PC-9 (cell line): ENCODE results near the gene PRSS21. TPM values are rescaled to one million over a fixed set of nuclear protein-coding genes. Genes with fewer than 3 reads are reported as not detected.

ENCODE experiments used
- BruUV-seq: library from RNA; stranded (reverse); fragments of 400-500 nt; replicated peaks from 2 replicates; lab custom pipeline; 2021; lab: Mats Ljungman, UMichigan
- CTCF ChIA-PET: fragments of 300-600 bp; sonication (Branson Sonifier 250); formaldehyde crosslinking; loops from one replicate; lab custom pipeline; 2022; ENCODE audit warnings: antibody characterized with exemption; lab: Charles Lee
- POLR2A ChIA-PET: fragments of 300-600 bp; sonication (Branson Sonifier 250); formaldehyde crosslinking; loops from one replicate; lab custom pipeline; 2022; ENCODE audit warnings: antibody characterized with exemption; ENCODE audit not compliant: unreplicated experiment; lab: Charles Lee
- DNase-seq, 2 experiments: peaks; one replicate each; pipeline versions ENCODE4 v3.0.0 to v3.0.0-alpha.2; 2015 to 2022; ENCODE audit warnings: mixed read lengths in 1 of 2
- H2AFZ ChIP-seq: fragments of 200-600 bp; sonication (generic); 2 replicates; pipeline ENCODE4 v1.8.1; 2017; ENCODE audit warnings: antibody characterized with exemption
- H3F3A ChIP-seq: fragments of 200-600 bp; sonication (generic); 2 replicates; pipeline ENCODE4 v1.8.1; 2017; ENCODE audit warnings: antibody characterized with exemption, mild to moderate bottlenecking, low read depth; ENCODE audit not compliant: insufficient read depth
- H3K27ac ChIP-seq: fragments of 200-600 bp; sonication (generic); 2 replicates; pipeline ENCODE4 v1.6.1; 2016; ENCODE audit warnings: mixed run types
- H3K27me3 ChIP-seq: fragments of 200-600 bp; sonication (generic); 2 replicates; pipeline ENCODE4 v1.6.1; 2016; ENCODE audit warnings: low read depth, mixed run types; ENCODE audit not compliant: insufficient read depth
- H3K36me3 ChIP-seq: fragments of 200-600 bp; sonication (generic); 2 replicates; pipeline ENCODE4 v1.6.1; 2016; ENCODE audit warnings: low read depth, mixed run types
- H3K4me1 ChIP-seq: fragments of 200-600 bp; sonication (generic); replicated peaks from 2 replicates; pipeline ENCODE4 v1.6.1; 2016; ENCODE audit warnings: mixed run types; ENCODE audit not compliant: insufficient read depth
- H3K4me2 ChIP-seq: fragments of 200-600 bp; sonication (generic); 2 replicates; pipeline ENCODE4 v1.6.1; 2017; ENCODE audit warnings: mixed run types
- H3K4me3 ChIP-seq: fragments of 200-600 bp; sonication (generic); 2 replicates; pipeline ENCODE4 v1.6.1; 2016; ENCODE audit warnings: mixed run types
- H3K79me2 ChIP-seq: fragments of 200-600 bp; sonication (generic); 2 replicates; pipeline ENCODE4 v1.6.1; 2017; ENCODE audit warnings: low read depth, mixed run types
- H3K9me2 ChIP-seq: fragments of 200-600 bp; sonication (generic); 2 replicates; pipeline ENCODE4 v1.8.1; 2017; ENCODE audit warnings: mild to moderate bottlenecking; ENCODE audit not compliant: insufficient read depth
- H3K9me3 ChIP-seq: fragments of 200-600 bp; sonication (generic); 2 replicates; pipeline ENCODE4 v1.8.1; 2016; ENCODE audit warnings: low read depth; ENCODE audit not compliant: insufficient read depth
- H4K20me1 ChIP-seq: fragments of 200-600 bp; sonication (generic); 2 replicates; pipeline ENCODE4 v1.8.1; 2017; ENCODE audit not compliant: insufficient read depth
- EZH2 ChIP-seq: fragments of 200-600 bp; sonication (generic); IDR thresholded peaks from 2 replicates; pipeline ENCODE4 v1.8.0; 2017; ENCODE audit warnings: antibody characterized with exemption, low read depth
- intact Hi-C: fragments of 100-400 bp; cut with micrococcal nuclease; formaldehyde crosslinking; loops from one replicate; pipeline ENCODE4 v1.10.0; 2022; ENCODE audit not compliant: unreplicated experiment
- total RNA-seq: library from RNA; stranded (reverse); gene quantifications from 2 replicates; pipeline ENCODE4 v1.2.3, GENCODE V29; 2021
- TF ChIP-seq, protein P1 (sequence below): fragments of 200-600 bp; sonication (generic); conservative IDR thresholded peaks from 2 replicates; pipeline ENCODE4 v1.6.1; 2017; ENCODE audit warnings: mixed run types, antibody characterized with exemption, mild to moderate bottlenecking, moderate library complexity

PRSS21 gene
- total RNA-seq, 1 experiment from 2014 or later: 61.2 TPM

DNA sequence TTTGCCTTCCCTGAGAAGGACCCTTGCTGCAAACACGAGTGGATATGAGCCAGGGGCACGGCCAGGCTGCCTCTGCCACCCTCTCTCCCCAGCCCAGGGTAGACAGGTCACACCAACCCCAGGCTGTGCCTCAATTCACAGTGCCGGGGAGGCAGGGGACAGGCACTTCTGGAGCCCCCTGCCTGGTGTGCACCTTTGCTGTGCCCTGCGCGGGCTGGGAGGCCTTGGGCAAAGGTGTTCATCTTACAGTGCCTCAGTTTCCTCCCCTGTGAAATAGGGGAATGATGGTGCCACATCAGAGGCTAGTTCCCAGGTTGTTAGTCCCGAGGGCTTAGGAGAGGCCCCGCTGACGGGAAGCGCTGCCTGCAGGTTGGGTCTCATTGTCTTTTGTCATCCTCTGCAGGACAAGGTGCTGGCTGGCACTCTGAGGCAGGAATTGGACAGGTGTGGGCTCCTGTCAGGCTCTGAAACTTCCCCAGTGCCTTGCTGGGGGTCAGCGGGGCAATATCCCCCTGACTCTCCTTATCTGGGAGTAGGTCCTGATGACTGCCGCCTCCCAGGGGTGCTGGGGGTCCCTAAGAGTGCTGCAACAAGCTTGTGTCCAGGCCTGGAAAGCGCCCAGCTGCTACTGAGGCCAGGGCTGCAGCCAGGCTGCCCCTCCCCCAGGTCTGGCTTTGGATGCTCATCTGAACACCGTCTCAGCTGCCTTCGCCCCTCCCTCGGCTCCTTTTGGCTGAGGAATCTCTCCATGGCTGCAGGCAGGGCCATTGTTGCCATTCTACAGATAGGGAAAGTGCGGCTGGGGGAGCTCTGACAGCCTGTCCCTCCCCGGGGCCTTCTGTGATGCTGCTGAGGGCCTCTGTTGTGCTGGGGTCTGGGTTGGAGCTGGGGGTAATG is 3.1 kb downstream of the PRSS21 start:
- Histone ChIP-seq H3K4me3 (no peak overlapping the region), H3K9me2 (no peaks in the 10 kb centered on the region), H4K20me1 (no peaks in the 10 kb centered on the region), H3K79me2 (peaks cover 22% of the 10 kb centered on the region), H3K4me1 (peaks cover 23% of the 10 kb centered on the region), H3K27me3 (no peaks in the 10 kb centered on the region), H3K27ac (no peak overlapping the region), H3K36me3 (no peaks in the 10 kb centered on the region), H2AFZ (no peak overlapping the region), H3K4me2 (no peak overlapping the region), H3K9me3 (no peaks in the 10 kb centered on the region), H3F3A (peaks cover 27% of the 10 kb centered on the region; the same call in 1 of the 2 replicates)
- ChIA-PET CTCF (no interaction called here), POLR2A (no interaction called here)
- DNase-seq: no peak
- no TSS peak for BruUV-seq
- intact Hi-C loops: loop anchor here (5.0 kb wide), 2 partner anchors 37 to 43 kb away; partner anchors contain the start of genes ELOB and PRSS22
- no peak for TF ChIP-seq EZH2

DNA sequence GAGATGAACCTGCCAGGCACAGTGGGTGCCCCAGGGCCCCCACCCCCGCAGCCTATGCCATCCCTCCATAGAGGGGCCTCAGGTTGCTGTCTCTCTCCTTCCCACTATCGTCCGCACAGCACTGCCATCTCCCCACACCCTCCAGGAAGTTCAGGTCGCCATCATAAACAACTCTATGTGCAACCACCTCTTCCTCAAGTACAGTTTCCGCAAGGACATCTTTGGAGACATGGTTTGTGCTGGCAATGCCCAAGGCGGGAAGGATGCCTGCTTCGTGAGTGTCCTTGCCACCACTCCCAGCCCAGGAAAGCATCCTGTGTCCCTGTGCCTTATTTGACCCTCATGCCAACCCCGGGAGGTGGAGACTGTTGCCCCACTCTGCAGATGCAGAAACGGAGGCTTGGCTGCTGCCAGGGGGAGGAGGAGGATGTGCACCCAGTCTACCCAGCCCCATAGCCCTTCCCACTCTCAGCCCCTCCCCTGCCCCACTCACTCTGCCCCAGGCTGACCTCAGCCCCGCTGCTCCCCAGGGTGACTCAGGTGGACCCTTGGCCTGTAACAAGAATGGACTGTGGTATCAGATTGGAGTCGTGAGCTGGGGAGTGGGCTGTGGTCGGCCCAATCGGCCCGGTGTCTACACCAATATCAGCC is 3.9 kb downstream of the PRSS21 start:
- peaks cover 27% of the 10 kb centered on the region; the same call in 1 of the 2 replicates for H3F3A ChIP-seq
- H3K79me2 ChIP-seq: peaks cover 20% of the 10 kb centered on the region
- TF ChIP-seq EZH2: no peak
- TF ChIP-seq, protein P1, sequence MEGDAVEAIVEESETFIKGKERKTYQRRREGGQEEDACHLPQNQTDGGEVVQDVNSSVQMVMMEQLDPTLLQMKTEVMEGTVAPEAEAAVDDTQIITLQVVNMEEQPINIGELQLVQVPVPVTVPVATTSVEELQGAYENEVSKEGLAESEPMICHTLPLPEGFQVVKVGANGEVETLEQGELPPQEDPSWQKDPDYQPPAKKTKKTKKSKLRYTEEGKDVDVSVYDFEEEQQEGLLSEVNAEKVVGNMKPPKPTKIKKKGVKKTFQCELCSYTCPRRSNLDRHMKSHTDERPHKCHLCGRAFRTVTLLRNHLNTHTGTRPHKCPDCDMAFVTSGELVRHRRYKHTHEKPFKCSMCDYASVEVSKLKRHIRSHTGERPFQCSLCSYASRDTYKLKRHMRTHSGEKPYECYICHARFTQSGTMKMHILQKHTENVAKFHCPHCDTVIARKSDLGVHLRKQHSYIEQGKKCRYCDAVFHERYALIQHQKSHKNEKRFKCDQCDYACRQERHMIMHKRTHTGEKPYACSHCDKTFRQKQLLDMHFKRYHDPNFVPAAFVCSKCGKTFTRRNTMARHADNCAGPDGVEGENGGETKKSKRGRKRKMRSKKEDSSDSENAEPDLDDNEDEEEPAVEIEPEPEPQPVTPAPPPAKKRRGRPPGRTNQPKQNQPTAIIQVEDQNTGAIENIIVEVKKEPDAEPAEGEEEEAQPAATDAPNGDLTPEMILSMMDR: no peak
- no TSS peak for BruUV-seq
- H3K36me3 ChIP-seq: no peaks in the 10 kb centered on the region
- ChIA-PET POLR2A (no interaction called here), CTCF (no interaction called here)
- no peaks in the 10 kb centered on the region for H3K9me2 ChIP-seq
- intact Hi-C loops: no loop called here
- H3K9me3 ChIP-seq: no peaks in the 10 kb centered on the region
- H2AFZ ChIP-seq: no peak overlapping the region
- no peak for DNase-seq
- H3K27ac ChIP-seq: no peak overlapping the region
- H4K20me1 ChIP-seq: no peaks in the 10 kb centered on the region
- H3K27me3 ChIP-seq: no peaks in the 10 kb centered on the region
- H3K4me1 ChIP-seq: peaks cover 21% of the 10 kb centered on the region
- H3K4me2 ChIP-seq: no peak overlapping the region
- no peak overlapping the region for H3K4me3 ChIP-seq

DNA sequence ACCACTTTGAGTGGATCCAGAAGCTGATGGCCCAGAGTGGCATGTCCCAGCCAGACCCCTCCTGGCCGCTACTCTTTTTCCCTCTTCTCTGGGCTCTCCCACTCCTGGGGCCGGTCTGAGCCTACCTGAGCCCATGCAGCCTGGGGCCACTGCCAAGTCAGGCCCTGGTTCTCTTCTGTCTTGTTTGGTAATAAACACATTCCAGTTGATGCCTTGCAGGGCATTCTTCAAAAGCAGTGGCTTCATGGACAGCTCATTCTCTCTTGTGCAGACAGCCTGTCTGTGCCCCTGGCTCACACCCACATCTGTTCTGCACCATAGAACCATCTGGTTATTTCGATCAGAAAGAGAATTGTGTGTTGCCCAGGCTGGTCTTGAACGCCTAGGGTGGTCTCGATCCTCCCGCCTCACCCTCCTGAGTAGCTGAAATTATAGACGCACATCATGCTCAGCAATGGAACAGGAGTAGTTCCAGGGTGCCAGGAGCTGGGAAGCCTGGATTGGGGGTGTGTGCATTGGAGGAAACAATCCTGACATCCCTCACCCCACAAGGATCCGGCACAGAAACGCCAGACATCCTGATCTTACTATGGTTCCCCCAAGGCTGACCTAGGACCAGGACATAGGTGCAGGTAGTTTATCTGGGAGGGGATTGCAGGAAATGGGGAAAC is 4.6 kb downstream of the PRSS21 start:
- no TSS peak for BruUV-seq
- POLR2A ChIA-PET: no interaction called here
- H3K27ac ChIP-seq: no peak overlapping the region
- H4K20me1 ChIP-seq: no peaks in the 10 kb centered on the region
- H3K9me2 ChIP-seq: no peaks in the 10 kb centered on the region
- H3K4me1 ChIP-seq: peaks cover 14% of the 10 kb centered on the region
- no peaks in the 10 kb centered on the region for H3K27me3 ChIP-seq
- DNase-seq: no peak
- H3K4me2 ChIP-seq: no peak overlapping the region
- no peak overlapping the region for H3K4me3 ChIP-seq
- H3F3A ChIP-seq: peaks cover 31% of the 10 kb centered on the region; the same call in 1 of the 2 replicates
- intact Hi-C loops: no loop called here
- no peaks in the 10 kb centered on the region for H3K36me3 ChIP-seq
- TF ChIP-seq EZH2: no peak
- H2AFZ ChIP-seq: no peak overlapping the region
- CTCF ChIA-PET: no interaction called here
- H3K79me2 ChIP-seq: peaks cover 14% of the 10 kb centered on the region
- H3K9me3 ChIP-seq: no peaks in the 10 kb centered on the region

DNA sequence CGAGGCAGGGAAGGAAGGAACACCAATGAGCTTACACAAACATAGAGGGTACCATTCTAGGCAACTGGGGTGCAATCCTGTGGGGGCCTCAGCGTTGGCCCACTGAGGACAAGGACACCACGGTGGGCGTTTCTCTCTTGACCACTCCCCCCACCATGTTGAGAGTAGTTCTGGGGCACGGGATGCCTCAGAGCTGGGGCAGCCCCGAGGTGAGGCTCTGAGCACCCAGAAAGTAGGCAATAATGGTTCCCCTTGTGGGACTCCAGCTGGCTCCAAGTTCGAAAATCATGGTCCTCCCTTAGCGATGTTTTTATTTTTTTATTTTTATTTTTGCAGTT is 5.1 kb downstream of the PRSS21 start:
- TF ChIP-seq EZH2: no peak
- TF ChIP-seq, protein P1: no peak
- intact Hi-C loops: no loop called here
- Histone ChIP-seq H3K4me3 (no peak overlapping the region), H3K9me2 (no peaks in the 10 kb centered on the region), H3K4me1 (peaks cover 12% of the 10 kb centered on the region), H3K36me3 (no peaks in the 10 kb centered on the region), H3K27me3 (no peaks in the 10 kb centered on the region), H3K4me2 (no peak overlapping the region), H3F3A (peaks cover 31% of the 10 kb centered on the region; the same call in 1 of the 2 replicates), H3K27ac (no peak overlapping the region), H4K20me1 (no peaks in the 10 kb centered on the region), H3K79me2 (peaks cover 11% of the 10 kb centered on the region), H2AFZ (no peak overlapping the region), H3K9me3 (no peaks in the 10 kb centered on the region)
- ChIA-PET POLR2A (no interaction called here), CTCF (no interaction called here)
- BruUV-seq: no TSS peak
- no peak for DNase-seq
